HG03378 (cell line): ENCODE data around the gene PRKD1.
"Not testable (repeated sequence)": the region's sequence is repeated elsewhere in the genome, so short reads cannot be mapped to it uniquely, and the experiment has no call there.

Experiments used
- ATAC-seq: cut with Tn5 transposase; IDR thresholded peaks from one replicate; pipeline ENCODE4 v1.9.1; 2021; ENCODE audit warnings: mild to moderate bottlenecking, moderate library complexity; ENCODE audit not compliant: unreplicated experiment

Gene PRKD1

DNA sequence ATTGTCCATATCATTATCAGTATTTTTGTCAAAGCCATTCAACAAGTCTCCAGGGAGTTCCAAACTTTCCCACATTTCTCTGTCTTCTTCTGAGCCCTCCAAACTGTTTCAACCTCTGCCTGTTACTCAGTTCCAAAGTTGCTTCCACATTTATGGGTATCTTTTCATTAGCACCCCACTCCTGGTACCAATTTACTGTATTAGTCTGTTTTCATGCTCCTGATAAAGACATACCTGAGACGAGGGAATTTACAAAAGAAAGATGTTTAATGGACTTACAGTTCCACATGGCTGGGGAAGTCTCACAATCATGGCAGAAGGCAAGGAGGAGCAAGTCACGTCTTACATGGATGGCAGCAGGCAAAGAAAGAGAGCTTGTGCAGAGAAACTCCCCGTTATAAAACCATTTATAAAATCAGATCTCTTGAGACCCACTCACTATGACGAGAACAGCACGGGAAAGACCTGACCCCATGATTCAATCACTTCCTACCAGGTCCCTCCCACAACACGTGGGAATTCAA, 87.2 kb downstream of the PRKD1 start:
- not testable (repeated sequence) for ATAC-seq

DNA sequence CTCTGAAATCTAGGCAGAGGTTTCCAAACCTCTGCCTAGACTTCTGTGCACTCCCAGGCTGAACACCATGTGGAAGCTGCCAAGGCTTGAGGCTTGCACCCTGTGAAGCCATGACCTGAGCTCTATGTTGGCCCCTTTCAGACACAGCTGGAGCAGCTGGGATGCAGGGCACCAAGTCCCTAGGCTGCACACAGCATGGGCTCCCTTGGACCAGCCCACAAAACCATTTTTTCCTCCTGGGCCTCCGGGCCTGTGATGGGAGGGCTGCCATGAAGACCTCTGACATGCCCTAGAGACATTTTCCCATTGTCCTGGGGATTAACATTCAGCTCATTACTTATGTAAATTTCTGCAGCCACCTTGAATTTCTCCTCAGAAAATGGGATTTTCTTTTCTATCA, 88.0 kb downstream of the PRKD1 start:
- not testable (repeated sequence) for ATAC-seq

DNA sequence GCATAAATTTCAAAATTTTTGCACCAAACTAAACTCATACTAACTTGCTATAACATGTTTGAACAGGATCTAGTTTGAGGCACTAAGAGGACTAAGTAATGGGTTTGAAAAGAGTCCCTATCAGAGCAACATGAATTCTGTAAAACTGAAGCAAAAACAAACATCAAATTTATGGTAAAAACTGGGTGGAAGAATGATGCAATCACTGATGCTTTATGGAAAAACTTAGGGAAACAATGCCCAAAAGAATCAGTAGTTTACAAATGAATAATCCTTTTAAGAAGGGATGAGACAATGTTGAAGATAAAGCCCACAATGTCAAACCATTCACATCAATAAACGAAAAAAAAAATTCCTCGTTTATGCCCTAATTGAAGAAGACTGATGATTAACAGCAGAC, 88.9 kb downstream of the PRKD1 start:
- ATAC-seq = no peak

GRCh38 chr14:29836395-29836794, 91.3 kb downstream of the PRKD1 start:
- no peak for ATAC-seq

- ATAC-seq = no peak
These were observed 95.6 kb downstream of the PRKD1 start for GRCh38 chr14:29832042-29832441.

- no peak for ATAC-seq
These were observed 97.8 kb downstream of the PRKD1 start for GRCh38 chr14:29829851-29830250.

DNA sequence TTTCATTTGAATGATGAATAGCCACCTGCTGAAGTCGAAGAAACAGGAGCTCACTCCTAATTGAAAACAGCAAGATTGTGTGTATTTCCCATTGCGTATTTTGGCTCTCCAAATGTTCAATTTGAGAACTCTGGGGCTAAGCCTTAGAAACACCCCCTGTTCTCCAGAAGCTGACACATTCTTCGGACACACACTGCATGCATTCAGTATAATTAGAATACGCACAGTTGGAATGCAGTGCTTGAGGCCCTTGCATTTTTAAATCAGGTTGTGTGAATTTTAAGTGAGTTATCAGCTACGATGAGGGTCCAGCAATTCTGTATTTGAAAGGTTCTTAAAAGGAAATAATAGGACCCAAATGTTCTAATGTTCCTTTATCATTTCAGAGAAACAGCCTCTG, 103.8 kb downstream of the PRKD1 start:
- no peak for ATAC-seq

DNA sequence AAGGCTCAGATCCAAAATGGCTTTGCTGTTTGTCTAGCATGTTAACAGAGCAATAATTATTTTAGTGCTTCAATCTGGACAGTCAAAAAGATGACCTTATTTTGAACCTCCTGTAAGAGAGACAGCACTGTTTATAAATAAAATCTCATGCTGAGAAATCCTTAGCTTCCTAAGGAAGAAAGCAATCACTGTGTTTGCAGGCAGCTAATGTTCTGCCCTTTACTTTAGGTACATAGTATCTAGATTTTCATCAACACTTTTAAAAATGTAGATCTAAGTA, 105.3 kb downstream of the PRKD1 start:
- ATAC-seq = no peak

GRCh38 chr14:29821661-29822429, 105.8 kb downstream of the PRKD1 start:
- ATAC-seq = no peak

DNA sequence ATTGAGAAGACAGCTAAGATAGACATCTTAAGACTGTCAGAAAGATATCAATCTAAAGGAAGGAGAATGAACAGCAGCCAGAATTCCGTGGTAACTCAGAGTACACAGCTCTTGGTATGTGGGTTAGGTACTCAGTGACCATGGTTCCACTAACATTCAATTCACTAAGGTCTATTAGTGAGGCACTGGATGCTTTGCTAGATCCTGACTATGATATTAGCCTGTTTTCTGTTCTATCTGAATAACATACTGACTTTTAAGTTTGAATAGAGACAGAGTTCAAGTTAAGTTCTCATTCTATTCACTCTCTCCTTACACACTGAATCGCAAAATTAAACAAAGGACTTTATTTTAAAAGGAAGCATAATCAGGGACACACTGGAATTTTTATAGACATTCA, 106.4 kb downstream of the PRKD1 start:
- no peak for ATAC-seq

DNA sequence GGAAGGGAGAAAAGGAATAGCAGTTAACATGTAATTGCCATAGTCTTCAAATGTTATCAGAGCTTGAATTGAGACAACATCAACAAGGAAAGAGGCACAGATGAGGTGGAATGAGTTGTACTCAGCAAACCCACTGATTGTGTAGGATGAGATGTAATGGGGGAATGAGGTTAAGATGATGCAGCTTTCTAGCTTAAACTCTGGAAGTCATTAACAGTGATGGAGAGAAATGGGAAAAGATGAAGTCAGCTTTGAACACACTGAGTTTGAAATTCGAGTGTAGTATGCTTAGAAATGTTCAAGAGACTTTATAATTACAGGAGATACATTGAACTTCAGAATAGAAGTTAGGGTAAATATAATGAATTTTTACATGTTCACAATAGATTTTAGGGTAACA, 106.9 kb downstream of the PRKD1 start:
- no peak for ATAC-seq

GRCh38 chr14:29817767-29818405, 109.8 kb downstream of the PRKD1 start:
- ATAC-seq = no peak

DNA sequence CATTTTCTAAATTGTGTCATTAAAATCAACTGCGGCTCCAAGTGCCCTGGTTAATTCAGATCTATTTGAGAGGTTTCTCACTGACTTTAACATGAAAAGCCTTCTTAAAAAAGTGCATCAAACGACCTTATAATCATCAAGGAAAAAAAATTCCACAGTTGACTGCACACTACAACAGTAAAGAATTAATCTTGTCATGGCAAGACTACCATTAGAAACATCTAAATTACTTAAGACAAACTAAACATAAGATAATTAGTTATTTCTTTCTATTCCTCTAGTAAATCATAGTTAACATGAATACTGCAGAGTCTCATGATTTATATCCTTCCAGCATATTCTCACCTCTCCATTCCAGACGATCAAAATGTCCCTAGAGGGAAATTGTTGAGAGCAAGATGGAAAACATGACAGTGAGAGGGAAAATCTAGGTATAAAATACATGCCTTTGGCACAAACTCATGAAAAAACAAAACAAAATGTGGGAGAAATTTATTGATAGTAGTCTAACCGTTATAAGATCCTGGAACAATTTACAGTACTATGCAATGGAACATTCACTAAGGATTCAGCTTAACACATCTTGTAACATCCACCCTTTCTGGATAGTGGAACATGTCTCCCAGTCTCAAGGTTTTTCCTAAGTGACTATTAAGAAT, 112.5 kb downstream of the PRKD1 start:
- no peak for ATAC-seq

GRCh38 chr14:29814156-29815015, 113.3 kb downstream of the PRKD1 start:
- no peak for ATAC-seq

DNA sequence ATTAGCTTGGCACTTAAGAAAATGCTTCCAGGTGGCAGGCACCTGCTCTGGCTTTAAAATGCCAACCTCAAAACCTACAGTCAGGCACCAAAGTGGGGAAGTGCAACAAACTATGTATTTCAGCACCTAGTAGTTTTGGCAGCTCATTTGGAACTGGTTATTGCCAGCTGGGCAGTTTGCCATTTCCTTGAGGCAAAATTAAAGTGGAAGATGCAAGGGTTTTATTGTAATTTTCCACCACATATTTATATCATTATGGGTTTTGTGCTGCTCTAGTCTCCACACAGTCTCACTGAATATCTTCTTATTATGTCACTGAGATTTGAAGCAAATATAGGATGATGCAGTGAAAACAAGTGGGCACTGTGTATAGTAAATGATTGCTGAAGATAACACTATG, 117.0 kb downstream of the PRKD1 start:
- ATAC-seq = no peak

- ATAC-seq = no peak
These were observed 117.6 kb downstream of the PRKD1 start for GRCh38 chr14:29810064-29810463.

DNA sequence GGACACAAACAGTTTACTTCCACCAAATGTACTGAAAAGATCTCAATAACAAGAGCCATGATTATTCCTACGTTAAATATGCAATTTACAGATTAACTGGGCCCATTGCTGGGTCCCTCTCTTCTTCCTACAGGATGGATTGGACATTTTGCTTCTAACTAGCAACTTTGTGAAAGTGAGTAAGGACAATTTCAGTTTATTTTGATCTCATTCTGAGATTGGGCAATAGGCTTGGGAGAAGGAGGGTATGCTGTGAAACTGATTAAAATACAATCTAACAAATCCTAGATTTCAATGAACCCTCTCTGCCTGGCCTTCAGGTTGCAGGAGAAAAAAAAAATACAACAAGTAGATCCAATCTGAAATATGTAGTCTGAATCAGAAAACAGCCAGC, 121.5 kb downstream of the PRKD1 start:
- no peak for ATAC-seq

- peak; percentile 51 for ATAC-seq
These were observed 122.1 kb downstream of the PRKD1 start for GRCh38 chr14:29805415-29806123.

GRCh38 chr14:29804481-29805266, 123.0 kb downstream of the PRKD1 start:
- no peak for ATAC-seq

GRCh38 chr14:29803045-29803444, 124.6 kb downstream of the PRKD1 start:
- no peak for ATAC-seq
